Measurements from ENCODE around the gene MYL9.

Gene MYL9

GRCh38 chr20:36528176-36528874, 13.0 kb upstream of the MYL9 start:
- no peak for TF ChIP-seq CTCF (conservative IDR thresholded peaks at IDR 0.05)
- TF ChIP-seq ZFX (IDR thresholded peaks at IDR 0.05): no peak
- H3K27ac ChIP-seq: no peak overlapping the region

- no peak overlapping the region for H3K27ac ChIP-seq
- TF ChIP-seq CTCF (conservative IDR thresholded peaks at IDR 0.05) (no peak), ZFX (IDR thresholded peaks at IDR 0.05) (no peak)
Observed at GRCh38 chr20:36528875-36529417, 12.4 kb upstream of the MYL9 start.

- TF ChIP-seq CTCF (conservative IDR thresholded peaks at IDR 0.05) (no peak), ZFX (IDR thresholded peaks at IDR 0.05) (no peak)
- H3K27ac ChIP-seq: no peak overlapping the region
Observed at GRCh38 chr20:36532388-36532787, 8.9 kb upstream of the MYL9 start.

GRCh38 chr20:36532822-36533221, 8.5 kb upstream of the MYL9 start:
- no peak for TF ChIP-seq CTCF (conservative IDR thresholded peaks at IDR 0.05)
- no peak for TF ChIP-seq ZFX (IDR thresholded peaks at IDR 0.05)
- no peak overlapping the region for H3K27ac ChIP-seq

GRCh38 chr20:36538026-36538722, 3.1 kb upstream of the MYL9 start:
- TF ChIP-seq CTCF (conservative IDR thresholded peaks at IDR 0.05) (no peak), ZFX (IDR thresholded peaks at IDR 0.05) (no peak)

GRCh38 chr20:36540551-36541211, 638 bp upstream of the MYL9 start:
- TF ChIP-seq ZFX (IDR thresholded peaks at IDR 0.05): no peak
- no peak for TF ChIP-seq CTCF (conservative IDR thresholded peaks at IDR 0.05)
- H3K27ac ChIP-seq: no peak overlapping the region

More at GRCh38 chr20:36538026-36538722, 3.1 kb upstream of the MYL9 start:
- no peak overlapping the region for H3K27ac ChIP-seq

Measured in C4-2B (cell line).